Peyer's patch (tissue), 4 donors: Measurements from ENCODE around the gene ADK.

Source experiments
- CTCF ChIP-seq, 6 experiments: fragments of 450-650 bp in 4 of 6; fragments of 200-600 bp in 2 of 6; sonication (generic) in 1 of 6; IDR thresholded peaks; one replicate each; pipeline ENCODE4 v1.5.1; 2017 to 2019; ENCODE audit warnings: antibody characterized with exemption in 6 of 6, mild to moderate bottlenecking in 3 of 6, moderate library complexity in 1 of 6
- POLR2A ChIP-seq, 2 donors: fragments of 450-650 bp; IDR thresholded peaks; one replicate each; pipeline ENCODE4 v1.5.1; 2017; ENCODE audit warnings: antibody characterized with exemption in 2 of 2, mild to moderate bottlenecking in 2 of 2, moderate library complexity in 2 of 2

- TF ChIP-seq CTCF (IDR thresholded peaks at IDR 0.05) = no peak
- TF ChIP-seq POLR2A (IDR thresholded peaks at IDR 0.05) = no peak
Measured at GRCh38 chr10:74728225-74728624, 577.2 kb downstream of the ADK start.
